GM21786 (cell line): ENCODE results near the gene PLEKHG4B.

Source experiments
- ATAC-seq: cut with Tn5 transposase; IDR thresholded peaks from one replicate; pipeline ENCODE4 v1.9.1; 2021; ENCODE audit not compliant: unreplicated experiment

The PLEKHG4B gene

GRCh38 chr5:75331-76320, 16.3 kb upstream of the PLEKHG4B start:
- ATAC-seq, result no peak

- ATAC-seq, result no peak
Measured at GRCh38 chr5:76358-77169, 15.4 kb upstream of the PLEKHG4B start.

- no peak for ATAC-seq
Measured at GRCh38 chr5:77170-77501, 14.8 kb upstream of the PLEKHG4B start.

- ATAC-seq, result no peak
Measured at GRCh38 chr5:77546-77945, 14.4 kb upstream of the PLEKHG4B start.

GRCh38 chr5:77957-78804, 13.8 kb upstream of the PLEKHG4B start:
- no peak for ATAC-seq

GRCh38 chr5:78805-79149, 13.2 kb upstream of the PLEKHG4B start:
- ATAC-seq, result no peak

- ATAC-seq, result no peak
Measured at GRCh38 chr5:79263-79662, 12.7 kb upstream of the PLEKHG4B start.

GRCh38 chr5:79821-80220, 12.1 kb upstream of the PLEKHG4B start:
- ATAC-seq, result no peak

GRCh38 chr5:81391-82021, 10.5 kb upstream of the PLEKHG4B start:
- no peak for ATAC-seq

- ATAC-seq, result no peak
Measured at GRCh38 chr5:82097-82496, 9.9 kb upstream of the PLEKHG4B start.

- ATAC-seq, result no peak
Measured at GRCh38 chr5:82570-82969, 9.4 kb upstream of the PLEKHG4B start.

- no peak for ATAC-seq
Measured at GRCh38 chr5:83029-83428, 8.9 kb upstream of the PLEKHG4B start.

GRCh38 chr5:85334-85995, 6.5 kb upstream of the PLEKHG4B start:
- ATAC-seq, result no peak

- no peak for ATAC-seq
Measured at GRCh38 chr5:89337-90286, 2.4 kb upstream of the PLEKHG4B start.

- ATAC-seq, result no peak
Measured at GRCh38 chr5:90590-91547, 1.1 kb upstream of the PLEKHG4B start.

- ATAC-seq, result no peak
Measured at GRCh38 chr5:92401-93220, 643 bp downstream of the PLEKHG4B start.
